Measurements from ENCODE around the gene ARHGEF18. TPM values are rescaled to one million over a fixed set of nuclear protein-coding genes. Genes with fewer than 3 reads are reported as not detected.
A peak's percentile ranks its signal among the peaks of the same experiment; 100 is the strongest.

Gene ARHGEF18
- total RNA-seq, 1 donor from 2014 or later = 44.6 TPM

GRCh38 chr19:7355151-7355820 is 6.5 kb downstream of the ARHGEF18 start:
- Histone ChIP-seq H3K36me3 (ENCODE audit: insufficient read depth, low read length) (no peaks in the 10 kb centered on the region), H3K27me3 (ENCODE audit: insufficient read depth, low read length) (peaks cover 3% of the 10 kb centered on the region), H3K4me2 (ENCODE audit: low read length) (no peak overlapping the region), H2AFZ (ENCODE audit: low read depth, low read length) (peak overlapping the region; percentile 51), H4K20me1 (ENCODE audit: insufficient read depth, low read length) (no peaks in the 10 kb centered on the region), H3K4me3 (ENCODE audit: insufficient read depth, low read depth, low read length) (no peak overlapping the region), H3K9me3 (ENCODE audit: insufficient read depth, low read depth, low read length) (no peaks in the 10 kb centered on the region), H3K4me1 (ENCODE audit: insufficient read depth, low read length) (no peaks in the 10 kb centered on the region), H3K79me2 (ENCODE audit: insufficient read depth, low read length) (no peaks in the 10 kb centered on the region), H3K9ac (ENCODE audit: low read length) (no peak overlapping the region), H3K27ac (ENCODE audit: low read depth, low read length) (no peak overlapping the region)
- Mint-ChIP-seq H3K27me3 (ENCODE audit: low read depth, unreplicated experiment) (peaks cover 31% of the 10 kb centered on the region), H3K36me3 (ENCODE audit: low read depth, unreplicated experiment) (no peaks in the 10 kb centered on the region), H3K4me1 (ENCODE audit: low read depth, unreplicated experiment) (no peaks in the 10 kb centered on the region), H3K4me3 (ENCODE audit: unreplicated experiment) (no peak overlapping the region), H3K9me3 (ENCODE audit: unreplicated experiment) (peaks cover 19% of the 10 kb centered on the region), H3K27ac (ENCODE audit: unreplicated experiment) (no peak overlapping the region)
- TF ChIP-seq CTCF (IDR thresholded peaks at IDR 0.05; ENCODE audit: insufficient read depth, low read depth, low read length) (no peak), EZH2 (IDR thresholded peaks at IDR 0.05; ENCODE audit: insufficient read depth, low read length) (no peak)
- no peak for FAIRE-seq
- DNase-seq (ENCODE audit: low read depth) = peak; percentile 33

- Histone ChIP-seq H2AFZ (ENCODE audit: low read depth, low read length) (no peak overlapping the region), H3K9ac (ENCODE audit: low read length) (no peak overlapping the region), H3K36me3 (ENCODE audit: insufficient read depth, low read length) (no peaks in the 10 kb centered on the region), H3K27me3 (ENCODE audit: insufficient read depth, low read length) (peaks cover 3% of the 10 kb centered on the region), H3K9me3 (ENCODE audit: insufficient read depth, low read depth, low read length) (no peaks in the 10 kb centered on the region), H4K20me1 (ENCODE audit: insufficient read depth, low read length) (no peaks in the 10 kb centered on the region), H3K4me3 (ENCODE audit: insufficient read depth, low read depth, low read length) (no peak overlapping the region), H3K27ac (ENCODE audit: low read depth, low read length) (no peak overlapping the region), H3K4me2 (ENCODE audit: low read length) (no peak overlapping the region), H3K79me2 (ENCODE audit: insufficient read depth, low read length) (no peaks in the 10 kb centered on the region), H3K4me1 (ENCODE audit: insufficient read depth, low read length) (no peaks in the 10 kb centered on the region)
- Mint-ChIP-seq H3K27me3 (ENCODE audit: low read depth, unreplicated experiment) (peaks cover 31% of the 10 kb centered on the region), H3K9me3 (ENCODE audit: unreplicated experiment) (peaks cover 17% of the 10 kb centered on the region), H3K36me3 (ENCODE audit: low read depth, unreplicated experiment) (no peaks in the 10 kb centered on the region), H3K4me1 (ENCODE audit: low read depth, unreplicated experiment) (no peaks in the 10 kb centered on the region), H3K4me3 (ENCODE audit: unreplicated experiment) (peak overlapping the region; percentile 14), H3K27ac (ENCODE audit: unreplicated experiment) (no peak overlapping the region)
- FAIRE-seq (no peak), DNase-seq (ENCODE audit: low read depth) (no peak)
- TF ChIP-seq EZH2 (IDR thresholded peaks at IDR 0.05; ENCODE audit: insufficient read depth, low read length) (no peak), CTCF (IDR thresholded peaks at IDR 0.05; ENCODE audit: insufficient read depth, low read depth, low read length) (no peak)
Measured at GRCh38 chr19:7355871-7356270, 7.1 kb downstream of the ARHGEF18 start.

GRCh38 chr19:7356899-7357627 is 8.3 kb downstream of the ARHGEF18 start:
- H3K79me2 ChIP-seq (ENCODE audit: insufficient read depth, low read length) = no peaks in the 10 kb centered on the region
- no peak for TF ChIP-seq CTCF (IDR thresholded peaks at IDR 0.05; ENCODE audit: insufficient read depth, low read depth, low read length)
- no peaks in the 10 kb centered on the region for H3K36me3 Mint-ChIP-seq (ENCODE audit: low read depth, unreplicated experiment)
- no peak overlapping the region for H3K4me3 ChIP-seq (ENCODE audit: insufficient read depth, low read depth, low read length)
- H3K27ac ChIP-seq (ENCODE audit: low read depth, low read length) = no peak overlapping the region
- no peaks in the 10 kb centered on the region for H3K36me3 ChIP-seq (ENCODE audit: insufficient read depth, low read length)
- peaks cover 11% of the 10 kb centered on the region for H3K9me3 Mint-ChIP-seq (ENCODE audit: unreplicated experiment)
- no peak overlapping the region for H3K4me2 ChIP-seq (ENCODE audit: low read length)
- FAIRE-seq = no peak
- no peak for DNase-seq (ENCODE audit: low read depth)
- H3K27me3 Mint-ChIP-seq (ENCODE audit: low read depth, unreplicated experiment) = peaks cover 37% of the 10 kb centered on the region
- H3K4me1 Mint-ChIP-seq (ENCODE audit: low read depth, unreplicated experiment) = no peaks in the 10 kb centered on the region
- H3K9ac ChIP-seq (ENCODE audit: low read length) = no peak overlapping the region
- no peaks in the 10 kb centered on the region for H4K20me1 ChIP-seq (ENCODE audit: insufficient read depth, low read length)
- H3K27ac Mint-ChIP-seq (ENCODE audit: unreplicated experiment) = no peak overlapping the region
- H3K4me1 ChIP-seq (ENCODE audit: insufficient read depth, low read length) = no peaks in the 10 kb centered on the region
- peaks cover 3% of the 10 kb centered on the region for H3K27me3 ChIP-seq (ENCODE audit: insufficient read depth, low read length)
- no peaks in the 10 kb centered on the region for H3K9me3 ChIP-seq (ENCODE audit: insufficient read depth, low read depth, low read length)
- no peak overlapping the region for H2AFZ ChIP-seq (ENCODE audit: low read depth, low read length)
- no peak overlapping the region for H3K4me3 Mint-ChIP-seq (ENCODE audit: unreplicated experiment)
